Measurements from ENCODE around the gene IDH3A.

Gene IDH3A

DNA sequence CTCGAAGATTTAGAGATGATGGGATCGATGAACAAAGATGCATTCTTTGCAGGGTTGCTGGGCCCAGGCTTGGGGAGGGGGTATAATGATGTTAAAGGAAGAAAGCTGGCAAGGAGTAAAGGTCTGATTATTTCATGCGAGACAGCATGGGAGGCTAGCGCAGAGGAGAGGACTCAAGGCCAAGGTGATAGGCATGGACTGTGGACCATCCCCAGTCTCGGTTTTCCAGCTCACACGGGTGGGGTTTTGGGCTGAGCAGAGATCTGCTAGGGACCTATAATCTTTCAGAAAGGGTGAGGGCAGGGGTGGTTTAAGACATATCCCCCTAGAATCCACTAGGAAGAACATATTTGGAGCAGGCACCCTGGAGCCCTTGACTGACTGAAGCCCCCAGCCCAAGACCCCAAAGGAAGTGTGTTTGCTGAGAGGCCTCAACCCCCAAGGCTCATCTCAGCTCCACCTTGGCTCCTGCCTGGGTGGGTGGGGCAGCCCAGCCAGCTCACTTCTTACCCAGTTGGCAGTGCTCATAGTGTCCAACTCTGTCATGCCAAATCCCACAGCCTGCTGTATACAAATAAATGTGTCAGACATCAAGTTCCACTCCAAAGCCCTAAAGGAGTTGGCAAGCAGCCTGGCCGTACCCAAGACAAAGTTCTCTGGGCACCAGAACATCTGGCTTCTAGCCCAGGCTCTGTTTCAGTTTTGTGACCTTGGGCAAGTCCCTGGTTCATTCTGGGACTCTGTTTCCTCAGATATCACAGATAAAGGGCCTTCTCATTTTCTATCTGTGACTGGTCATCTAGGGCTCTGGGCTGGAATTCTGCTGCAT lies 67.3 kb downstream of the IDH3A start:
- H3K4me1 Mint-ChIP-seq = peaks cover 10% of the 10 kb centered on the region
- no peaks in the 10 kb centered on the region for H3K36me3 Mint-ChIP-seq (ENCODE audit: low read depth)
- peaks cover 27% of the 10 kb centered on the region for H3K27me3 Mint-ChIP-seq (ENCODE audit: low read depth)
- H3K4me3 Mint-ChIP-seq = no peak overlapping the region
- H3K9me3 Mint-ChIP-seq = peaks cover 5% of the 10 kb centered on the region
- TF ChIP-seq, protein P1, sequence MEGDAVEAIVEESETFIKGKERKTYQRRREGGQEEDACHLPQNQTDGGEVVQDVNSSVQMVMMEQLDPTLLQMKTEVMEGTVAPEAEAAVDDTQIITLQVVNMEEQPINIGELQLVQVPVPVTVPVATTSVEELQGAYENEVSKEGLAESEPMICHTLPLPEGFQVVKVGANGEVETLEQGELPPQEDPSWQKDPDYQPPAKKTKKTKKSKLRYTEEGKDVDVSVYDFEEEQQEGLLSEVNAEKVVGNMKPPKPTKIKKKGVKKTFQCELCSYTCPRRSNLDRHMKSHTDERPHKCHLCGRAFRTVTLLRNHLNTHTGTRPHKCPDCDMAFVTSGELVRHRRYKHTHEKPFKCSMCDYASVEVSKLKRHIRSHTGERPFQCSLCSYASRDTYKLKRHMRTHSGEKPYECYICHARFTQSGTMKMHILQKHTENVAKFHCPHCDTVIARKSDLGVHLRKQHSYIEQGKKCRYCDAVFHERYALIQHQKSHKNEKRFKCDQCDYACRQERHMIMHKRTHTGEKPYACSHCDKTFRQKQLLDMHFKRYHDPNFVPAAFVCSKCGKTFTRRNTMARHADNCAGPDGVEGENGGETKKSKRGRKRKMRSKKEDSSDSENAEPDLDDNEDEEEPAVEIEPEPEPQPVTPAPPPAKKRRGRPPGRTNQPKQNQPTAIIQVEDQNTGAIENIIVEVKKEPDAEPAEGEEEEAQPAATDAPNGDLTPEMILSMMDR (IDR thresholded peaks at IDR 0.05; ENCODE audit: unreplicated experiment in 3 of 3) = no peak
- no peak overlapping the region for H3K27ac Mint-ChIP-seq

DNA sequence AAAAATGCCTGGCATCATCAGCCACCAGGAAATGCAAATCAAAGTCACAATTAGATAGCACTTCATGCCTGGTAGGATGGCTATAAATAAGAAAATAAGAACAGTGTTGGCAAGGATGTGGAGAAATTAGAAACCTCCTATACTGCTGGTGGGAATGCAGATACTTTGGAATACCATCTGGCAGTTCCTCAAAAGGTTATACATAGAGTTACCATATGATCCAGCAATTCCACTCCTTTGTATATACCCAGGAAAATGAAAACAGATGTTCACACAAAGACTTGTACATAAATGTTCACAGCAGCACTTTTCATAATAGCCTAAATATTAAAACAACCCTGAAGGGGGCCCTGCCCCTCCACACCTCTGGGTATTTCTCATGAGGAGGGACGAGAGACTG lies 71.6 kb downstream of the IDH3A start:
- Mint-ChIP-seq H3K9me3 (peaks cover 11% of the 10 kb centered on the region), H3K4me1 (peaks cover 5% of the 10 kb centered on the region), H3K36me3 (ENCODE audit: low read depth) (no peaks in the 10 kb centered on the region), H3K27me3 (ENCODE audit: low read depth) (peaks cover 6% of the 10 kb centered on the region), H3K4me3 (no peak overlapping the region), H3K27ac (no peak overlapping the region)
- TF ChIP-seq, protein P1 (IDR thresholded peaks at IDR 0.05; ENCODE audit: unreplicated experiment in 3 of 3) = no peak
